ENCODE results near the gene TIGD1. TPM values are rescaled to one million over a fixed set of nuclear protein-coding genes. Genes with fewer than 3 reads are reported as not detected.

TIGD1 gene
- total and polyA plus RNA-seq, 7 donors = 2.3 to 6.8 (median 4.1) TPM

GRCh38 chr2:232521959-232522622, 28.3 kb downstream of the TIGD1 start:
- 3% methylated on average over 22 to 66 of the region's 66 CpGs for WGBS, 3 donors
- ATAC-seq (peak; percentile 19 to 52 (median 32)), DNase-seq (peak; percentile 70 to 86)
- Histone ChIP-seq H3K4me1 (peaks cover 33% of the 10 kb centered on the region), H3K9me3 (no peaks in the 10 kb centered on the region), H3K36me3 (ENCODE audit: insufficient read depth in 1 of 2, low read depth in 1 of 2) (no peaks in the 10 kb centered on the region), H3K4me3 (peak overlapping the region; percentile 81), H3K27me3 (ENCODE audit: insufficient read depth in 3 of 3, low read length in 2 of 3) (peaks cover 0 to 12% (median 0%) of the 10 kb centered on the region in 3 donors), H3K27ac (peak overlapping the region; percentile 41)
- intact Hi-C loops (cut with DNase I) = loop anchor here (2.0 to 5.0 kb wide), 5 partner anchors 35 to 615 kb away; partner anchors contain the start of gene ECEL1 (in 1 of the 2)
- peak; percentile 95 for TF ChIP-seq CTCF (IDR thresholded peaks at IDR 0.05)

DNA sequence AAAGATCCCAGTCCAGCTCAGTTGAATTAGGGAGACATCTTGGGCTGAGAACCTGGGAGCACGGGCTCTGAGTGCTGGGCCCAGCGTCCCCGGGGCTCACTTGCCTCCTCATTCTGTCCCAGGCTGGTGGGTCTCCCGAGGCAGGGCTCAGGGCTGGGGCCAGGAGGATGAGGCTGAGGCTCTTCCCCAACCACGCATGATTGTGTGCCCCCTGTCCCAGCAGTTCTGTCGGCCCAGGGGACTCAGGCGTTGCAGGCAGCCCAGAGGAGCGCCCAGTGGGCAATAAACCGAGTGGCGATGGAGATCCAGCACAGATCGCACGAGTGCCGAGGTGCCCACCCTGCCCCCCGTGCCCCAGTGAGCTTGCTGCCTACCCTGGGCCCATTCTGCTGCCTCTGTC, 29.3 kb downstream of the TIGD1 start:
- Histone ChIP-seq H3K27ac (no peak overlapping the region), H3K36me3 (ENCODE audit: insufficient read depth in 1 of 2, low read depth in 1 of 2) (no peaks in the 10 kb centered on the region), H3K27me3 (ENCODE audit: insufficient read depth in 3 of 3, low read length in 2 of 3) (peaks cover 0 to 12% (median 0%) of the 10 kb centered on the region in 3 donors), H3K4me3 (no peak overlapping the region), H3K9me3 (no peaks in the 10 kb centered on the region), H3K4me1 (peaks cover 33% of the 10 kb centered on the region)
- 89 to 94% (median 90%) methylated on average over 12 to 14 of the region's 14 CpGs for WGBS, 3 donors
- intact Hi-C loops (cut with DNase I) = loop anchor here in 1 of 2 donors (2.0 to 5.0 kb wide), 4 partner anchors 74 to 614 kb away; no protein-coding TSS in a partner anchor
- ATAC-seq (no peak), DNase-seq (no peak)
- TF ChIP-seq CTCF (IDR thresholded peaks at IDR 0.05) = no peak

GRCh38 chr2:232520489-232520888, 29.9 kb downstream of the TIGD1 start:
- no peak for ATAC-seq
- no peaks in the 10 kb centered on the region for H3K9me3 ChIP-seq
- no peak for DNase-seq
- H3K27ac ChIP-seq = no peak overlapping the region
- WGBS, 3 donors = 77 to 84% (median 82%) methylated on average over 15 of the region's 15 CpGs
- TF ChIP-seq CTCF (IDR thresholded peaks at IDR 0.05) = no peak
- peaks cover 31% of the 10 kb centered on the region for H3K4me1 ChIP-seq
- peaks cover 0 to 12% (median 0%) of the 10 kb centered on the region in 3 donors for H3K27me3 ChIP-seq (ENCODE audit: insufficient read depth in 3 of 3, low read length in 2 of 3)
- H3K4me3 ChIP-seq = no peak overlapping the region
- intact Hi-C loops (cut with DNase I) = loop anchor here in 1 of 2 donors (2.0 to 5.0 kb wide), 4 partner anchors 74 to 613 kb away; no protein-coding TSS in a partner anchor
- no peaks in the 10 kb centered on the region for H3K36me3 ChIP-seq (ENCODE audit: insufficient read depth in 1 of 2, low read depth in 1 of 2)

DNA sequence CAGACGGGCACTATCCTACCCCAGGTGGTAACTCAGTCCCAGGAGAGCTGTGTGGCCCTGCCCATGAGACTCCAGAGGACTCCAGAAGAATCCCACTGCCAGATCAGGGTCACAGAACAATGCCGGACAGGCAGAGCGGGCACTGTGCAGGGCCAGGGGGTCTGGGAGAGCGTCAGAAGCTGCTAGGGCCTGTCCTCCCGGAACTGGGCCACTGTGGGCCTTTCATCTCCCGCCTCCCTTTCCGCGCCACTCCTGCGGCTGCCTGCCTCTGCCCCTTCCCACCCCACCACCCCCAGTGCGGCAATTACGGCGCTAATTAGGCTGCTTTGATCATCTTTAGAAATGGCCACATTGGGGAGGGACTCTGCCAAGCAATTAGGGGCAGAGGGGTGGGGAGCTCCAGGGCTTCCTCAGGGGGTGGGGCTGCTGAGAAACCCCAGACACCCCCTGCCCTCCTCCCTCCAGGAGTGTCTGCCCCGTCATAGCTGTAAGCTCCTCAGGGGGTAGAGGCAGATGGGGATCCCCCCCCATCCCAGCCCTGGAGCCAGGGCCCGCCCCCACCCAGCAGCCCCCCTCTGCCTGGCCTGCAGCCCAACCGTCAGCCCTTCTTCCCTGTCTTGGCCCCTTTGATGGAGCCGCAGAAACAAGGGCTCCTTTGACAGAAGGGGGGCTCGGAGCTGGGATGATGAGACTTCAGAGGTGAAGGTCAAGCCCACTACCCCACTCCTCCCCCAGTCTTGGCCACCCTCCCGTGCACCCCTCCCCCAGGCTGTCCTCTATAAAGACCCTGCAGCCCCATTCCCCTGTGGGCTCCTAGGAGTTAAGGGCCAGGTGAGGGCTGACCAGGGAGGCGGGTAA, 30.5 kb downstream of the TIGD1 start, which contains the start of gene PRSS56:
TSS of gene PRSS56 (plus strand) at position 808 of the 858 bp plus-strand sequence. CDS start 211 bp downstream, outside the sequence.
- Histone ChIP-seq H3K27me3 (ENCODE audit: insufficient read depth in 3 of 3, low read length in 2 of 3) (peaks cover 0 to 12% (median 0%) of the 10 kb centered on the region in 3 donors), H3K4me3 (no peak within 1 kb of the TSS), H3K4me1 (peaks cover 29% of the 10 kb centered on the region), H3K9me3 (no peaks in the 10 kb centered on the region), H3K36me3 (ENCODE audit: insufficient read depth in 1 of 2, low read depth in 1 of 2) (no peaks in the 10 kb centered on the region), H3K27ac (no peak within 1 kb of the TSS)
- intact Hi-C loops (cut with DNase I) = loop anchor here (2.0 to 10.0 kb wide), 6 partner anchors 63 to 613 kb away; partner anchors contain the start of genes ALPI (in 1 of the 2) and NPPC (in 1 of the 2)
- 65 to 74% (median 73%) methylated on average over 16 to 19 of the region's 19 CpGs for WGBS, 3 donors
- DNase-seq (no peak), ATAC-seq (no peak)
- no peak for TF ChIP-seq CTCF (IDR thresholded peaks at IDR 0.05)
